ENCODE data around the gene RNF126. TPM values are rescaled to one million over a fixed set of nuclear protein-coding genes. Genes with fewer than 3 reads are reported as not detected.

The RNF126 gene
- total and polyA plus RNA-seq, 2 of the 4 experiments (the other 2 are of a cell fraction) = 7.0 to 27.4 TPM

DNA sequence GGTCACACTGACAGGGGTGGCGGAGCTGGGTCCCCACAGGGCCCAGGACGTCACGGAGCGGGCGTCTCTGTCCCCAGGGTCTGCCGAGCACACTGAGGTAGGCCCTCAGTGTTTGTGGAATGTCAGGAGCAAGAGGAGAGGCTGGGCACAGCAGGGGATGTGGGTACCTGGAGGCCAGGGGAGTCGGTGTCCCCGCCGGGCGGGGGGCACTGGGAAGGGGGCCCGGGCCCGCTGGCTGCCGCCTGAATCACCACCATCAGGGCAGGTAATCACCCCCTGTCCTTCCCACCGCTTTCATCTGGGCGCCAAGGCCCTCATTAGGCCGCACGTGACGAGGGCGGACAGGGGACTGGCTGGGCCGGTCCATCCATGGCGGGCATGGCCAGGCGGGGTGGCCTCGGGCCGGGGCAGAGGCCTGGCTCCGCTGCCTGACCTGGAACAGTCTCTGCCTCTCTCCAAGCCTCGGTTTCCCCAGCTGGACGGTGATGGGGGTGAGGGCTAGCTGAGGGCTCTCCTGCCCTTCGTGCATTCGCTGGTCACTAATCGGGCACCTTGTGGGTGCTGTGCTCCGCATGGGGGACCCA, 22.3 kb downstream of the RNF126 start (continued):
- TF ChIP-seq, protein P1, sequence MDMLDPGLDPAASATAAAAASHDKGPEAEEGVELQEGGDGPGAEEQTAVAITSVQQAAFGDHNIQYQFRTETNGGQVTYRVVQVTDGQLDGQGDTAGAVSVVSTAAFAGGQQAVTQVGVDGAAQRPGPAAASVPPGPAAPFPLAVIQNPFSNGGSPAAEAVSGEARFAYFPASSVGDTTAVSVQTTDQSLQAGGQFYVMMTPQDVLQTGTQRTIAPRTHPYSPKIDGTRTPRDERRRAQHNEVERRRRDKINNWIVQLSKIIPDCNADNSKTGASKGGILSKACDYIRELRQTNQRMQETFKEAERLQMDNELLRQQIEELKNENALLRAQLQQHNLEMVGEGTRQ (IDR thresholded peaks at IDR 0.05; ENCODE audit: low read depth, low read length) = no peak

DNA sequence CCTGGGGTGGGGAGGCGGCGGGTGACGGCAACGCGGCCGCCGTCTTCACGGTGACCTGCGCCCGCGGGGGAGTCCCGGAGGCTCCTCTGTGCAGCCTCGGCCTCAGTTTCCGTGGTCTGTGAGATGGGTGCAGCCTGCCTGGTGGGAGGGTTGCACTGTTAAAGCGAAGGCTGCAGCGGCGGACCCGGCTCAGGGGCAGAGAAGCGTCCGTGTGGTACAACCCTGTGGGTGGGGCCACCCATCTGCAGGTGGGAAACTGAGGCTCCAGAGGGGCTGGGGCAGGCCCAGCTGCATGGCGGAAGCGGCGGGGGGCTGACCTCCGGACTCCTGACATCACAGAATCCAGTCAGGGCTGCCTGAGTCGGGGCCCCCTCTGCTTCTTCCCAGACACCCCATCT, 22.9 kb downstream of the RNF126 start:
- WGBS, 2 experiments (ENCODE audit: extremely low coverage in 2 of 2, insufficient read length in 1 of 2) = 44% methylated on average over 22 of the region's 25 CpGs; no CpG with 5 or more reads in 1 of the 2 experiments
- no peak overlapping the region for H4K8ac ChIP-seq (ENCODE audit: low read depth in 2 of 2, low read length in 2 of 2)
- no peak overlapping the region for H3K27ac ChIP-seq (ENCODE audit: insufficient read depth, low read length)
- peaks cover 3% of the 10 kb centered on the region for H3K4me1 ChIP-seq (ENCODE audit: control insufficient read depth, insufficient read depth, low read length)
- DNase-seq (no peak), ATAC-seq (ENCODE audit: low read depth) (no peak)
- peak overlapping the region; percentile 51 for H2AFZ ChIP-seq (replicated peaks; ENCODE audit: low read length, poor library complexity)
- peaks cover 8% of the 10 kb centered on the region for H3K36me3 ChIP-seq (ENCODE audit: control insufficient read depth, insufficient read depth, low read length)
- H2BK15ac ChIP-seq (ENCODE audit: low read depth, low read length) = no peak overlapping the region
- no peak overlapping the region for H3K56ac ChIP-seq (ENCODE audit: extremely low read depth, insufficient read depth, low read length)
- H3K18ac ChIP-seq (ENCODE audit: low read depth, low read length) = no peak overlapping the region
- H3K14ac ChIP-seq (replicated peaks; ENCODE audit: low read depth, low read length) = no peak overlapping the region
- TF ChIP-seq BHLHE40 (IDR thresholded peaks at IDR 0.05; ENCODE audit: low read depth, low read length) (no peak), MXI1 (IDR thresholded peaks at IDR 0.05; ENCODE audit: borderline replicate concordance, low read depth, low read length) (no peak), RAD21 (IDR thresholded peaks at IDR 0.05; ENCODE audit: low read length) (no peak), NFE2L2 (IDR thresholded peaks at IDR 0.05; ENCODE audit: low read depth, low read length) (no peak), MAFK (IDR thresholded peaks at IDR 0.05; ENCODE audit: low read depth, low read length) (no peak), RFX5 (IDR thresholded peaks at IDR 0.05; ENCODE audit: low read depth, low read length) (no peak), CHD1 (IDR thresholded peaks at IDR 0.05; ENCODE audit: low read depth, low read length) (no peak), SMC3 (IDR thresholded peaks at IDR 0.05; ENCODE audit: low read depth, low read length) (no peak), POLR2A (IDR thresholded peaks at IDR 0.05; ENCODE audit: low read depth, low read length) (no peak), FOS (IDR thresholded peaks at IDR 0.05; ENCODE audit: low read depth, low read length) (no peak), MAZ (IDR thresholded peaks at IDR 0.05; ENCODE audit: borderline replicate concordance, low read depth, low read length) (no peak)
- TF ChIP-seq, protein P1 (IDR thresholded peaks at IDR 0.05; ENCODE audit: low read depth, low read length) = no peak
- TF ChIP-seq, protein P2, sequence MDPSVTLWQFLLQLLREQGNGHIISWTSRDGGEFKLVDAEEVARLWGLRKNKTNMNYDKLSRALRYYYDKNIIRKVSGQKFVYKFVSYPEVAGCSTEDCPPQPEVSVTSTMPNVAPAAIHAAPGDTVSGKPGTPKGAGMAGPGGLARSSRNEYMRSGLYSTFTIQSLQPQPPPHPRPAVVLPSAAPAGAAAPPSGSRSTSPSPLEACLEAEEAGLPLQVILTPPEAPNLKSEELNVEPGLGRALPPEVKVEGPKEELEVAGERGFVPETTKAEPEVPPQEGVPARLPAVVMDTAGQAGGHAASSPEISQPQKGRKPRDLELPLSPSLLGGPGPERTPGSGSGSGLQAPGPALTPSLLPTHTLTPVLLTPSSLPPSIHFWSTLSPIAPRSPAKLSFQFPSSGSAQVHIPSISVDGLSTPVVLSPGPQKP (IDR thresholded peaks at IDR 0.05; ENCODE audit: borderline replicate concordance, low read depth, low read length) = no peak
- H3K4ac ChIP-seq (ENCODE audit: low read depth, low read length) = no peak overlapping the region
- H3K4me2 ChIP-seq (ENCODE audit: low read depth, low read length) = no peak overlapping the region; the same call in 1 of the 2 replicates
- H3K9ac ChIP-seq (ENCODE audit: low read depth, low read length) = no peak overlapping the region
- no peak overlapping the region for H2BK5ac ChIP-seq (ENCODE audit: low read depth, low read length, poor library complexity, severe bottlenecking)
- H3K9me1 ChIP-seq (ENCODE audit: insufficient read depth, low read length) = no peaks in the 10 kb centered on the region
- no peak overlapping the region for H2BK20ac ChIP-seq (ENCODE audit: low read depth, low read length)
- in situ Hi-C loops (cut with MboI; ENCODE audit: low sequenced_read_pairs) (no loop called here), intact Hi-C loops (cut with micrococcal nuclease) (no loop called here), dilution Hi-C loops (cut with HindIII; ENCODE audit: low sequenced_read_pairs, unreplicated experiment) (no loop called here)
- peak overlapping the region; percentile 49; the same call in 1 of the 2 replicates for H3K4me3 ChIP-seq (ENCODE audit: insufficient read depth, low read depth, low read length)
- no peak overlapping the region for H2AK5ac ChIP-seq (ENCODE audit: low read depth, low read length)
- no peaks in the 10 kb centered on the region; the same call in 1 of the 2 replicates for H4K20me1 ChIP-seq (ENCODE audit: insufficient read depth, low read length)
- H4K91ac ChIP-seq (ENCODE audit: insufficient read depth, low read depth, low read length) = no peak overlapping the region
- POLR2A ChIA-PET (ENCODE audit: unreplicated experiment) = no interaction called here
- CTCF ChIA-PET = no interaction called here
- H3K79me1 ChIP-seq (ENCODE audit: low read depth in 1 of 2, low read length in 2 of 2) = no peaks in the 10 kb centered on the region; a peak in 1 of 4 replicates
- H3K9me3 ChIP-seq (ENCODE audit: control insufficient read depth, insufficient read depth, low read length) = no peaks in the 10 kb centered on the region
- no TSS peak for BruUV-seq (replicated peaks)
- H2AK9ac ChIP-seq (replicated peaks; ENCODE audit: low read depth, low read length, poor library complexity) = peak overlapping the region; percentile 26
- H4K5ac ChIP-seq (ENCODE audit: low read depth, low read length) = no peak overlapping the region
- H3K27me3 ChIP-seq (ENCODE audit: control insufficient read depth, insufficient read depth, low read length) = no peaks in the 10 kb centered on the region
- no peak overlapping the region for H2BK120ac ChIP-seq (ENCODE audit: low read depth, low read length)
- H3K23ac ChIP-seq (ENCODE audit: low read depth, low read length) = no peak overlapping the region
